K562 (cell line): ENCODE measurements around the gene UVRAG. TPM values are rescaled to one million over a fixed set of nuclear protein-coding genes. Genes with fewer than 3 reads are reported as not detected.

Experiments
- ATAC-seq: fragments of 200-7000 bp; cut with Tn5 transposase; 3 replicates; pipeline ENCODE4 v1.9.1; 2020; ENCODE audit warnings: moderate library complexity
- BruUV-seq: library from RNA; stranded (reverse); fragments of 400-500 nt; replicated peaks from 2 replicates; lab custom pipeline; 2021; lab: Mats Ljungman, UMichigan
- CTCF ChIA-PET: fragments of 300-600 bp; formaldehyde crosslinking; extraction: SDS; loops from one replicate; lab custom pipeline; 2021; ENCODE audit warnings: low intra/inter-chr PET ratio; lab: Yijun Ruan, JAX
- POLR2A ChIA-PET: fragments of 300-600, 350-650 bp; sonication (Branson Sonifier 250); formaldehyde crosslinking; extraction: SDS; loops from one replicate; lab custom pipeline; 2021; ENCODE audit warnings: antibody characterized with exemption, inconsistent platforms; lab: Yijun Ruan, JAX
- DNase-seq, 4 experiments: peaks; one replicate each; pipeline versions ENCODE4 v3.0.0 to v3.0.0-alpha.2; 2011 to 2018; ENCODE audit warnings: low spot score in 3 of 4, mixed read lengths in 3 of 4; ENCODE audit errors: extremely low read depth in 1 of 4
- FAIRE-seq: peaks from 2 replicates; lab custom pipeline; 2011; peaks lifted over from hg19 to GRCh38; lab: Jason Lieb, UNC
- H2AFZ ChIP-seq: 2 replicates; pipeline ENCODE4 v1.6.0; 2011; ENCODE audit warnings: low read depth, low read length, control low read depth, inconsistent platforms
- H3K27ac ChIP-seq: fragments of 200-600 bp; 3 replicates; pipeline ENCODE4 v1.8.0; 2011; ENCODE audit warnings: low read depth, mild to moderate bottlenecking, control low read depth, inconsistent platforms, low read length, moderate library complexity, mixed read lengths; ENCODE audit errors: extremely low read depth
- H3K27me3 ChIP-seq, 2 experiments: fragments of 300-600 bp in 1 of 2; 2 replicates in 1 of 2; 3 replicates in 1 of 2; pipeline versions ENCODE4 v1.6.0 to v1.8.0; 2011; ENCODE audit warnings: inconsistent platforms in 2 of 2, low read length in 2 of 2, mild to moderate bottlenecking in 1 of 2, mixed read lengths in 1 of 2, moderate library complexity in 1 of 2; ENCODE audit not compliant: control insufficient read depth in 2 of 2, insufficient read depth in 2 of 2
- H3K36me3 ChIP-seq: fragments of 300-600 bp; 3 replicates; pipeline ENCODE4 v1.8.0; 2011; ENCODE audit warnings: mild to moderate bottlenecking, low read length, inconsistent platforms; ENCODE audit not compliant: control insufficient read depth, insufficient read depth
- H3K4me1 ChIP-seq, 2 experiments: fragments of 200-600 bp in 1 of 2; replicated peaks in 1 of 2; 2 replicates in 1 of 2; 3 replicates in 1 of 2; pipeline versions ENCODE4 v1.5.1 to v1.8.0; 2011; ENCODE audit warnings: inconsistent platforms in 2 of 2, low read length in 2 of 2, mild to moderate bottlenecking in 1 of 2, mixed read lengths in 1 of 2, moderate library complexity in 1 of 2; ENCODE audit not compliant: control insufficient read depth in 2 of 2, insufficient read depth in 2 of 2
- H3K4me2 ChIP-seq: 2 replicates; pipeline ENCODE4 v1.6.1; 2011; ENCODE audit warnings: low read length, control low read depth, inconsistent platforms, mixed read lengths; ENCODE audit not compliant: insufficient read depth
- H3K4me3 ChIP-seq: fragments of 200-600 bp; sonication (generic), shearing (Covaris generic); 2 replicates; pipeline ENCODE4 v1.5.1; 2016; ENCODE audit warnings: control low read depth, inconsistent platforms
- H3K79me2 ChIP-seq: fragments of 200-600 bp; 3 replicates; pipeline ENCODE4 v1.8.0; 2011; ENCODE audit warnings: low read length, inconsistent platforms; ENCODE audit not compliant: control insufficient read depth, insufficient read depth
- H3K9ac ChIP-seq, 2 experiments: 2 replicates each; pipeline versions ENCODE4 v1.6.0 to v1.6.1; 2011; ENCODE audit warnings: low read depth in 2 of 2, low read length in 2 of 2, control low read depth in 1 of 2, inconsistent platforms in 1 of 2, mild to moderate bottlenecking in 1 of 2, mixed read lengths in 1 of 2; ENCODE audit not compliant: insufficient read depth in 1 of 2
- H3K9me1 ChIP-seq: one replicate; pipeline ENCODE4 v1.6.0; 2011; ENCODE audit warnings: inconsistent platforms, mild to moderate bottlenecking, low read length, moderate library complexity; ENCODE audit not compliant: control insufficient read depth, insufficient read depth
- H3K9me3 ChIP-seq: replicated peaks from 2 replicates; pipeline ENCODE4 v1.5.1; 2011; ENCODE audit warnings: low read depth, low read length, inconsistent platforms; ENCODE audit not compliant: control insufficient read depth, insufficient read depth
- H4K20me1 ChIP-seq: replicated peaks from 2 replicates; pipeline ENCODE4 v1.6.1; 2011; ENCODE audit warnings: low read length, inconsistent platforms, mixed read lengths; ENCODE audit not compliant: control insufficient read depth, insufficient read depth
- BRD4 ChIP-seq: fragments of 200-600 bp; sonication (generic); IDR thresholded peaks from 2 replicates; pipeline ENCODE4 v1.6.1; 2017; ENCODE audit warnings: inconsistent platforms
- RCOR1 ChIP-seq, 2 experiments: IDR thresholded peaks; 2 replicates each; pipeline ENCODE4 v1.6.1; 2012; ENCODE audit warnings: low read depth in 2 of 2, low read length in 2 of 2, borderline replicate concordance in 1 of 2, improper control_type of control experiment in 1 of 2
- TCF3 ChIP-seq: sonication (generic); formaldehyde crosslinking; IDR thresholded peaks from 2 replicates; pipeline ENCODE4 v1.4.0; 2020; ENCODE audit warnings: mild to moderate bottlenecking, missing genetic modification reagents
- TRIM28 ChIP-seq: fragments of 450-650 bp; IDR thresholded peaks from 2 replicates; pipeline ENCODE4 v1.6.1; 2017
- YY1 ChIP-seq, 3 experiments: IDR thresholded peaks; 2 replicates each; pipeline ENCODE4 v1.6.1; 2011; ENCODE audit warnings: low read length in 2 of 3, mild to moderate bottlenecking in 2 of 3, moderate library complexity in 2 of 3, borderline replicate concordance in 1 of 3, control low read depth in 1 of 3, low read depth in 1 of 3; ENCODE audit not compliant: insufficient read depth in 3 of 3, insufficient replicate concordance in 2 of 3, control insufficient read depth in 1 of 3, insufficient read length in 1 of 3; ENCODE audit errors: extremely low read depth in 1 of 3
- ZFP36 ChIP-seq: fragments of 150-350 bp; IDR thresholded peaks from 2 replicates; pipeline ENCODE4 v1.6.1; 2018; ENCODE audit warnings: low read length, low read depth; ENCODE audit not compliant: partially characterized antibody
- in situ Hi-C: fragments of 300-500 bp; cut with MboI; formaldehyde crosslinking; loops from 4 replicates; pipeline ENCODE4 v1.15.0; 2018; ENCODE audit warnings: inconsistent platforms, mixed read lengths
- intact Hi-C: fragments of 100-400 bp; cut with micrococcal nuclease; formaldehyde crosslinking; loops from 2 replicates; pipeline ENCODE4 v1.14.2; 2022
- polyA plus RNA-seq, 8 experiments: library from polyadenylated mRNA; depleted of rRNA in 4 of 8; stranded (reverse) in 5 of 8; unstranded in 3 of 8; fragments of >200 nt; fragmentation: Nextera tagmentation in 2 of 8; fragmentation: Illumina TruSeq in 1 of 8; extraction: Ambion mirVana in 2 of 8; extraction: Trizol in 1 of 8; gene quantifications; 2 replicates each; pipeline versions ENCODE4 v1.2.1 to v1.2.3, GENCODE V29; 2011 to 2014; ENCODE audit warnings: inconsistent platforms in 1 of 8, missing spikeins in 1 of 8
- total RNA-seq, 7 experiments: library from RNA; depleted of rRNA in 6 of 7; stranded (reverse); fragments of >200 nt in 6 of 7; fragmentation: Illumina TruSeq in 2 of 7; extraction: Trizol in 2 of 7; gene quantifications; 2 replicates each; pipeline versions ENCODE4 v1.2.1 to v1.2.3, GENCODE V29; 2011 to 2021; ENCODE audit warnings: low replicate concordance in 1 of 7
- TF ChIP-seq, protein P1 (sequence below): fragments of 450-650 bp; formaldehyde crosslinking; IDR thresholded peaks from 2 replicates; pipeline ENCODE4 v1.4.0; 2020; ENCODE audit warnings: mild to moderate bottlenecking, moderate library complexity
- TF ChIP-seq, protein P2 (sequence below): fragments of 450-650 bp; IDR thresholded peaks from 2 replicates; pipeline ENCODE4 v1.6.1; 2016; ENCODE audit warnings: mild to moderate bottlenecking, moderate library complexity

Gene UVRAG
- total and polyA plus RNA-seq, 9 of the 15 experiments (the other 6 are each of a cell fraction or from before 2014, with no cell fraction given): 3.1 to 17.8 (median 12.4) TPM

DNA sequence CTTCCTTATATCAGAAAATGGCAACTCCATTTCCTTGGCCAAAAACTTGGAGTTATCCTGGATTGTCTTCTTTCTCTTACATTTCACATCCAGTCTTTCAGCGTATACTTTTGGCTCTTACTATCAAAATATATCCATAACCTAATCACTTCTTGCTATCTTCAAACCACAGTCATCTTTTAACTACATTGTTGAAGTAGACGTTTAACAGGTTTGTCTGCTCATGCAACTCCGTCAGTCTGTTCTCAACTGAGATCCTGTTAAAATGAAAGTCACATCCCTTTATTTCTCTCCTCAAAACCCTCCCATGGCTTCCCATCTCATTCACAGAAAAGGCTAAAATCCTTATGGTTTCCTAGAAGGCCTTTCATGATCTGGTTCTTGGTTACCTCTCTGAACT is 41.9 kb downstream of the UVRAG start (continued):
- no peak for TF ChIP-seq TCF3 (CRISPR knock-in tag)
- TF ChIP-seq, protein P1, sequence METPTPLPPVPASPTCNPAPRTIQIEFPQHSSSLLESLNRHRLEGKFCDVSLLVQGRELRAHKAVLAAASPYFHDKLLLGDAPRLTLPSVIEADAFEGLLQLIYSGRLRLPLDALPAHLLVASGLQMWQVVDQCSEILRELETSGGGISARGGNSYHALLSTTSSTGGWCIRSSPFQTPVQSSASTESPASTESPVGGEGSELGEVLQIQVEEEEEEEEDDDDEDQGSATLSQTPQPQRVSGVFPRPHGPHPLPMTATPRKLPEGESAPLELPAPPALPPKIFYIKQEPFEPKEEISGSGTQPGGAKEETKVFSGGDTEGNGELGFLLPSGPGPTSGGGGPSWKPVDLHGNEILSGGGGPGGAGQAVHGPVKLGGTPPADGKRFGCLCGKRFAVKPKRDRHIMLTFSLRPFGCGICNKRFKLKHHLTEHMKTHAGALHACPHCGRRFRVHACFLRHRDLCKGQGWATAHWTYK: no peak

DNA sequence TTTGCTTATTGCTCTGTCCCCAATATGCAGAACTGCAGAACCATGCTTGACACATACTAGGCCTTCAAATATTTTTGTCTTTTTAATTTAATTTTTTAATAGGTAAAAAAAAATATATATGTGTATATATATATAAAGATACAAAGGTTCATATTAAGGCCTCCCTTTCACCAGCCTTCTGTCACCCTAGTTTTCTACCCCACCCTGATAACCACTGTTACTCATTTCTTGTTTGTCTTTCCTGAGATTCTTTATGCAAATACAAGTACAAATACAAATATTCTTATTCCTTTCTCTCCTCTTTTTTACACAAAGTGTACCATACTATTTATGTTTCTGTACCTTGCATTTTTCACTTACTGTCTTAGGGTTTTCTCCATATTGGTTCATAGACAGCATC is 43.0 kb downstream of the UVRAG start:
- POLR2A ChIA-PET: no interaction called here
- Histone ChIP-seq H3K27ac (no peak overlapping the region), H3K9ac (no peak overlapping the region), H3K9me1 (no peaks in the 10 kb centered on the region), H3K27me3 (no peaks in the 10 kb centered on the region), H3K79me2 (peaks cover 5% of the 10 kb centered on the region; the same call in 2 of the 3 replicates), H3K9me3 (no peaks in the 10 kb centered on the region), H4K20me1 (no peaks in the 10 kb centered on the region), H3K36me3 (peaks cover 10% of the 10 kb centered on the region; the same call in 2 of the 3 replicates), H2AFZ (no peak overlapping the region), H3K4me3 (no peak overlapping the region), H3K4me1 (no peaks in the 10 kb centered on the region; a peak in 1 of 5 replicates), H3K4me2 (no peak overlapping the region)
- CTCF ChIA-PET: no interaction called here
- no TSS peak for BruUV-seq
- intact Hi-C loops: no loop called here
- in situ Hi-C loops: loop anchor here (25.0 kb wide), 1 partner anchor 421 kb away; the partner anchor contains the start of gene KLHL35
- FAIRE-seq (no peak), ATAC-seq (no peak), DNase-seq (no peak)
- TF ChIP-seq, protein P2, sequence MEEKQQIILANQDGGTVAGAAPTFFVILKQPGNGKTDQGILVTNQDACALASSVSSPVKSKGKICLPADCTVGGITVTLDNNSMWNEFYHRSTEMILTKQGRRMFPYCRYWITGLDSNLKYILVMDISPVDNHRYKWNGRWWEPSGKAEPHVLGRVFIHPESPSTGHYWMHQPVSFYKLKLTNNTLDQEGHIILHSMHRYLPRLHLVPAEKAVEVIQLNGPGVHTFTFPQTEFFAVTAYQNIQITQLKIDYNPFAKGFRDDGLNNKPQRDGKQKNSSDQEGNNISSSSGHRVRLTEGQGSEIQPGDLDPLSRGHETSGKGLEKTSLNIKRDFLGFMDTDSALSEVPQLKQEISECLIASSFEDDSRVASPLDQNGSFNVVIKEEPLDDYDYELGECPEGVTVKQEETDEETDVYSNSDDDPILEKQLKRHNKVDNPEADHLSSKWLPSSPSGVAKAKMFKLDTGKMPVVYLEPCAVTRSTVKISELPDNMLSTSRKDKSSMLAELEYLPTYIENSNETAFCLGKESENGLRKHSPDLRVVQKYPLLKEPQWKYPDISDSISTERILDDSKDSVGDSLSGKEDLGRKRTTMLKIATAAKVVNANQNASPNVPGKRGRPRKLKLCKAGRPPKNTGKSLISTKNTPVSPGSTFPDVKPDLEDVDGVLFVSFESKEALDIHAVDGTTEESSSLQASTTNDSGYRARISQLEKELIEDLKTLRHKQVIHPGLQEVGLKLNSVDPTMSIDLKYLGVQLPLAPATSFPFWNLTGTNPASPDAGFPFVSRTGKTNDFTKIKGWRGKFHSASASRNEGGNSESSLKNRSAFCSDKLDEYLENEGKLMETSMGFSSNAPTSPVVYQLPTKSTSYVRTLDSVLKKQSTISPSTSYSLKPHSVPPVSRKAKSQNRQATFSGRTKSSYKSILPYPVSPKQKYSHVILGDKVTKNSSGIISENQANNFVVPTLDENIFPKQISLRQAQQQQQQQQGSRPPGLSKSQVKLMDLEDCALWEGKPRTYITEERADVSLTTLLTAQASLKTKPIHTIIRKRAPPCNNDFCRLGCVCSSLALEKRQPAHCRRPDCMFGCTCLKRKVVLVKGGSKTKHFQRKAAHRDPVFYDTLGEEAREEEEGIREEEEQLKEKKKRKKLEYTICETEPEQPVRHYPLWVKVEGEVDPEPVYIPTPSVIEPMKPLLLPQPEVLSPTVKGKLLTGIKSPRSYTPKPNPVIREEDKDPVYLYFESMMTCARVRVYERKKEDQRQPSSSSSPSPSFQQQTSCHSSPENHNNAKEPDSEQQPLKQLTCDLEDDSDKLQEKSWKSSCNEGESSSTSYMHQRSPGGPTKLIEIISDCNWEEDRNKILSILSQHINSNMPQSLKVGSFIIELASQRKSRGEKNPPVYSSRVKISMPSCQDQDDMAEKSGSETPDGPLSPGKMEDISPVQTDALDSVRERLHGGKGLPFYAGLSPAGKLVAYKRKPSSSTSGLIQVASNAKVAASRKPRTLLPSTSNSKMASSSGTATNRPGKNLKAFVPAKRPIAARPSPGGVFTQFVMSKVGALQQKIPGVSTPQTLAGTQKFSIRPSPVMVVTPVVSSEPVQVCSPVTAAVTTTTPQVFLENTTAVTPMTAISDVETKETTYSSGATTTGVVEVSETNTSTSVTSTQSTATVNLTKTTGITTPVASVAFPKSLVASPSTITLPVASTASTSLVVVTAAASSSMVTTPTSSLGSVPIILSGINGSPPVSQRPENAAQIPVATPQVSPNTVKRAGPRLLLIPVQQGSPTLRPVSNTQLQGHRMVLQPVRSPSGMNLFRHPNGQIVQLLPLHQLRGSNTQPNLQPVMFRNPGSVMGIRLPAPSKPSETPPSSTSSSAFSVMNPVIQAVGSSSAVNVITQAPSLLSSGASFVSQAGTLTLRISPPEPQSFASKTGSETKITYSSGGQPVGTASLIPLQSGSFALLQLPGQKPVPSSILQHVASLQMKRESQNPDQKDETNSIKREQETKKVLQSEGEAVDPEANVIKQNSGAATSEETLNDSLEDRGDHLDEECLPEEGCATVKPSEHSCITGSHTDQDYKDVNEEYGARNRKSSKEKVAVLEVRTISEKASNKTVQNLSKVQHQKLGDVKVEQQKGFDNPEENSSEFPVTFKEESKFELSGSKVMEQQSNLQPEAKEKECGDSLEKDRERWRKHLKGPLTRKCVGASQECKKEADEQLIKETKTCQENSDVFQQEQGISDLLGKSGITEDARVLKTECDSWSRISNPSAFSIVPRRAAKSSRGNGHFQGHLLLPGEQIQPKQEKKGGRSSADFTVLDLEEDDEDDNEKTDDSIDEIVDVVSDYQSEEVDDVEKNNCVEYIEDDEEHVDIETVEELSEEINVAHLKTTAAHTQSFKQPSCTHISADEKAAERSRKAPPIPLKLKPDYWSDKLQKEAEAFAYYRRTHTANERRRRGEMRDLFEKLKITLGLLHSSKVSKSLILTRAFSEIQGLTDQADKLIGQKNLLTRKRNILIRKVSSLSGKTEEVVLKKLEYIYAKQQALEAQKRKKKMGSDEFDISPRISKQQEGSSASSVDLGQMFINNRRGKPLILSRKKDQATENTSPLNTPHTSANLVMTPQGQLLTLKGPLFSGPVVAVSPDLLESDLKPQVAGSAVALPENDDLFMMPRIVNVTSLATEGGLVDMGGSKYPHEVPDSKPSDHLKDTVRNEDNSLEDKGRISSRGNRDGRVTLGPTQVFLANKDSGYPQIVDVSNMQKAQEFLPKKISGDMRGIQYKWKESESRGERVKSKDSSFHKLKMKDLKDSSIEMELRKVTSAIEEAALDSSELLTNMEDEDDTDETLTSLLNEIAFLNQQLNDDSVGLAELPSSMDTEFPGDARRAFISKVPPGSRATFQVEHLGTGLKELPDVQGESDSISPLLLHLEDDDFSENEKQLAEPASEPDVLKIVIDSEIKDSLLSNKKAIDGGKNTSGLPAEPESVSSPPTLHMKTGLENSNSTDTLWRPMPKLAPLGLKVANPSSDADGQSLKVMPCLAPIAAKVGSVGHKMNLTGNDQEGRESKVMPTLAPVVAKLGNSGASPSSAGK: no peak
- TF ChIP-seq TRIM28: no peak
- TF ChIP-seq YY1 (IDR thresholded peaks at IDR 0.05; ENCODE audit: borderline replicate concordance in 1 of 3, control insufficient read depth in 1 of 3, extremely low read depth in 1 of 3, insufficient read depth in 3 of 3, insufficient read length in 1 of 3, insufficient replicate concordance in 2 of 3, low read depth in 1 of 3, low read length in 2 of 3): no peak
- no peak for TF ChIP-seq RCOR1 (IDR thresholded peaks at IDR 0.05; ENCODE audit: borderline replicate concordance in 1 of 2, low read depth in 2 of 2, low read length in 2 of 2)
- no peak for TF ChIP-seq BRD4
- TF ChIP-seq ZFP36: no peak
